Measurements from ENCODE around the gene HSD17B12. TPM values are rescaled to one million over a fixed set of nuclear protein-coding genes. Genes with fewer than 3 reads are reported as not detected.

Gene HSD17B12
- total RNA-seq, 1 donor from 2014 or later = 95.2 TPM

DNA sequence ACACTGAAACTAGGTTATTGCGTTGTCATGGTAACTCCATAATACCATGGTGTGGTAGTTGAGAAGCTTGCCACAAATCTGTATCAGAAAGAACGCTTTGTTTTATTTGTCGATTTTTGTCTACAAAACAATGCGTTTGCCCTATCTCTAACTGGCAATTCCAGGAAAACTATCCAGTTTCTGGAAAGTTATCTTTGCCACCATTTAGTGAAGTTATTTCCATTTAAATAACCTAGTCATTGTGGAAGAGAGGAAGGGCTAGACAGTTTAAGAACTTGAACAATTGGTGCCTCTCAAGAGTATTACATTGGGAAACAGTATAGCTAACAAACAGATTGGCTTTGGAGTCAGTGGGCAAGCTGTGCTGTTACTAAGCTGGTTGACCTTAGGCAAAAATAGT, 7.9 kb downstream of the HSD17B12 start:
- ATAC-seq = no peak

GRCh38 chr11:43689167-43689566, 8.6 kb downstream of the HSD17B12 start:
- ATAC-seq = no peak

DNA sequence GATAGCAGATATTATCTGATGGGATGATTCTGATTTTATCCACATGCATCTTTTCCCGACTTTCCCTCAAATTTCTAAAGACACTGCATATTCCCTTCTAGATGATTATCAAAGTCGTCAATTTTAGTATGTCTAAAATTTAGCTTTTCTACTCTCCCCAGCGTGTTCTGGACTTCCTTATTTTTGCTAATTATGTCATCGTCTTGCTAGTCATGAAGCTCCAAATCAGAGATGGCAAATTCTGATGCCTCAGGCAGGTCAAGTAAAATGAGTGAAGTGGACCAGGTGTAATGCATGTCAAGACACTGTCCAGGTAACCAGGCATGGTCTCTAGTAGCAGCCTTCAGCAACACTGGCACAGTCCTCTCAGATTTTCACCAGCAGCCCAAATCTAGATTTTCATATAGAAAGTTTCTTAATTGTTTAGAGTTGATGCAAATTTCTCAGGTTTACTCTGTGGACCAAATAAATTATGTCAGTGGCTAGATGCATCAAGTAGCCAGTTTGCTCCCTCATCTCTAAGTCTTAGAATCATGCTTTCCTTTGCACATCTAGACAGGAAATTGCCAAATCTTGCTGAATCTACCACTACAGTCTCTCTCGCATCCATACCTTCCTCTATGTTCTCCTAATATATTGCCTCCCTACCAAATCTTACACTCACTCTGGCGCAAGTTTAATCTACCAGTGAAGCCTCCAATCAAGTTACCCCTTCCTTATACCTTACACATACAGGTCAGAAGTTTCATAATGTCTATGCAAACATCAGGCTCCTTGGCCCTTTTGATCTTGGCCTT, 10.6 kb downstream of the HSD17B12 start:
- ATAC-seq = no peak

DNA sequence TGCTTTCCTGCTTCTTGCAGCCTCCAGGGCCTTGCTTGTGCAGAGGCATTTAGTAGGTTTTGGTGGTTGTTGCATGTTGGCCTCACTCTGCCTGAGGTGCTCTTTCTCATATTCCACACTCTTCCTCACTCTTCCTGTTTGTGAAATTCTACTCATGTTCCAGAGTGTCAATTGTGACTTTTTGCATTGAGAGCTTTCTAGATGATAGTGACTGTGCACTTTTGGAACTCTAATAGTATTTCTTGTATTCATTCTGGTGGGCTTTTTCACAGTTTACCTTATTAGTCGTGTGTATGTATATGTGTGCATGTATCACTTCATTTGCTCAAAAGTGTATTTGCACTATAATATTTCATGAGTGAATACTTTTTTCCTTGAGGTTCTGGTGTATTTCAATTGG, 11.3 kb downstream of the HSD17B12 start:
- ATAC-seq = no peak

GRCh38 chr11:43693069-43693468, 12.5 kb downstream of the HSD17B12 start:
- no peak for ATAC-seq

DNA sequence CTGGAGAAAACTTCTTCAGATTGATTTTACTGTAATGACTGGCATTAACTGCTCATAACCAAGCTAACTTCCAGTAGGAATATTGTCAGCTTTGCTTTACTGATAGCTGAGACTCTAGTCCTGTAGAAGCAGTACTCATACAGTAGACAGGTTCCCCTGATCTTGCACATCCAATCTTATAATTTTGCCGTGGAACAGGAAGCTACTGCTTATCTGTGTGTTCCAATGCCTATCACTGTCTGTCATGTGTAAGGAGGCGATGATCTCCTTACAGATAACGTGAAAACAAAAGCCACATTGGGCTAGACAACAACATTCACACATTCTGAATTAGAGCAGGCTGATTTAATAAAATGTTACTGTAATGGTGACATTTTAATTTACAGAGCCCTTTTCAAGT, 13.2 kb downstream of the HSD17B12 start:
- ATAC-seq = no peak

DNA sequence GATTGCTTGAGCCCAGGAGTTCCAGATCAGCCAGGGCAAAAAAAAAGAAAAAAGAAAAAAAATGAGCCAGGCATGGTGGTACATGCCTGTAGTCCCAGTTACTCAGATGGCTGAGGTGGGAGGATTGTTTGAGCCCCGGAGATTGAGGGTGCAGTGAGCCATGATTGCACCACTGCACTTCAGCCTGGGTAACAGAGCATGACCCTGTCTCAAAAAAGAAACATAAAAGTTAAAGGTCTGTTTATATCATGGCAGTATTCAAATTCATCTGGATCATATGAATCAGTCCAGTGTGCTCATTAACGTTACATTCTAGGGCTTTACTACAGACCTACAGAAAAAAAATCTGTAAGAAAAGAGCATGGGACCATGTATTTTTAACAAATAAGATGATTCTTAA, 13.9 kb downstream of the HSD17B12 start:
- no peak for ATAC-seq

DNA sequence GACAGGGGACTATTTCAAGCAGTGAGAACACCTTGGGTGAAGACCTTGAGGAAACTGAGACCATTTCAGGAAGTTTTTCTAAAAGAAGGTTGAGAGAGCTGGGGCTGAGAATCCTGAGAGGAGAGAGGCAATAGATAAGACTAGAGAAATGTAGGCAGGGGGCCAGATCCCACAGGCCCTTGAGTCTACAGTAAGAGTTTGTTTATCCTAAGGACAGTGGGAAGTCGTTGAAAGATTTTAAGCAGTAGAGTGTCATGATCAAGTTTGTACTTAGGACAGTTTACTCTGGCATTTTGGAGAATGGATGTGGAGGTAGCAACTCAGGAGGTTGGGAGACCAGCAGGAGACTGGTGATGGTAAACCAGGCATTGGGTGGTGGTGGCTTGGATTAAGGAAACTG, 17.1 kb downstream of the HSD17B12 start:
- no peak for ATAC-seq

GRCh38 chr11:43699870-43700269, 19.3 kb downstream of the HSD17B12 start:
- ATAC-seq = no peak

DNA sequence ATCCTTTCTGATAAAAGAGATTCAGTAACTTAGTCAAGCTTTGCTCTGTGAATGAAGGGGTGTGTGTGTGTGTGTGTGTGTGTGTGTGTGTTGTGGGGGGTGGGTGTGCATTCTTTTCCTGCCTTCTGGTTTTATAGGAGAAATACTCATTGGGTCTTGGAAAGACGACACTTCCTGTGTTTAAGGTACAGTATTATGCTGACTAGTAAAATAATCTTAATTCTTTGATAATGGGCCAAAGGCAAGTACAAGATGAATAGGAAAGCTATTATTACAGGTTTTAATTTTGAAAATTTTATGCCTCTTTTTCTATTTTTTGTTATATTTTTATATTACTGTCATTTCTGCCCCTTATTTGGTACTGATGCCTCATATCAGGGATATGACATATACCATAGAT, 26.1 kb downstream of the HSD17B12 start:
- no peak for ATAC-seq

- no peak for ATAC-seq
Measured at GRCh38 chr11:43708776-43709175, 28.2 kb downstream of the HSD17B12 start.

DNA sequence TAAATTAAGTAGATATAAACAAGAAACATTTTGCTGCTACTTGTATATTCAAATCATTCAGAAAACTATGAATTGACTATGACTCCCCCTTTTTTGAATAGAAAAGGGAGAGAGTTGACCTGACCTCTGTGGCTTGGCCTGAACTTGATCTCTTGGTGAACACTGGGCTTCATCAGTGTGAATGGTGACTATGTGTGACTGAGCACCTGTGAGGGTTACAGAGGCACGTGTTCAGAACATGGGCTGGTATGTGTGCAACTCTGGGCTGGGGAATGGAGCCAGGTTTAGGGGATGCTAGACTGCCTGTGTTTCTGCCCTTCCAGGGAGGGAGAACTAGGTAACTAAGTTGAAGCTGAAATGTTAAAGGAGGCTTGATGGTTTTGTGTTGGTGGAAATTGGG, 29.2 kb downstream of the HSD17B12 start:
- ATAC-seq = no peak

DNA sequence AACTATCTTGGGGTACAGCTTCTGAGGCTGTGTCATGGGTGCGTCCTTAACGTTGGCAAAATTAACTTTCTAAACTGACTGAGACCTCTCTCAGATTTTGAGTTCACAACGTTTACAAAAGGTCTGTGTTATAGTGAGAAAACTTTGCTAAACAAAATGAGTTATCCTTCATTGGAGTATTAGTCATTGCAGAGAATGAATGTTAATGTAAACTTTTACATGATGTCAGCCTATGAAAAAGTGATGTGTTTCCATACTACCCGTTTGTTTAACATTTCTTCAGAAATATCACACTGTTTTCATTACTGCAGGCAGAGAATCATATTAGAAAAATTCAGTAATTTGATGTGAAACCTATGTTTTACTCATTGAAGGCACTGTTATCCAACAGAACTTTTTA, 32.1 kb downstream of the HSD17B12 start:
- ATAC-seq = no peak

- no peak for ATAC-seq
Measured at GRCh38 chr11:43718373-43718772, 37.8 kb downstream of the HSD17B12 start.

GRCh38 chr11:43723617-43724016, 43.1 kb downstream of the HSD17B12 start:
- ATAC-seq = no peak

- ATAC-seq = no peak
Measured at GRCh38 chr11:43732225-43732624, 51.7 kb downstream of the HSD17B12 start.

GRCh38 chr11:43734256-43734655, 53.7 kb downstream of the HSD17B12 start:
- ATAC-seq = no peak

DNA sequence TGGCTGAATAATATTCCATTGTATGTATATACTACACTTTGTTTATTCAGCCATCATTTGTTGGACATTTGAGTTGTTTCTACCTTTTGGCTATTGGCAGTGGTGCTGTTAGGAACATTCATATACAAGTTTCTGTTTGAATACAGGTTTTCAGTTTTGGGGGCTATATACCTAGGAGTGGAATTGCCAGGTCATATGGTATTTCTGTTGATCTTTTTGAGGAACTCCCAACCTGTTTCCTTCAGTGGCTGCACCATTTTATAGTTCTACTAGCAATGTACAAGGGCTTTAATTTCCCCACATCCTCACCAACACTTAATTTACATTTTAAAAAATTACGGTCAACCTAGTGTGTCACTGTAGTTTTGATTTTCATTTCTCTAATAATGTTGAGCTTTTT, 54.6 kb downstream of the HSD17B12 start:
- no peak for ATAC-seq

- ATAC-seq = no peak
Measured at GRCh38 chr11:43735961-43736360, 55.4 kb downstream of the HSD17B12 start.

DNA sequence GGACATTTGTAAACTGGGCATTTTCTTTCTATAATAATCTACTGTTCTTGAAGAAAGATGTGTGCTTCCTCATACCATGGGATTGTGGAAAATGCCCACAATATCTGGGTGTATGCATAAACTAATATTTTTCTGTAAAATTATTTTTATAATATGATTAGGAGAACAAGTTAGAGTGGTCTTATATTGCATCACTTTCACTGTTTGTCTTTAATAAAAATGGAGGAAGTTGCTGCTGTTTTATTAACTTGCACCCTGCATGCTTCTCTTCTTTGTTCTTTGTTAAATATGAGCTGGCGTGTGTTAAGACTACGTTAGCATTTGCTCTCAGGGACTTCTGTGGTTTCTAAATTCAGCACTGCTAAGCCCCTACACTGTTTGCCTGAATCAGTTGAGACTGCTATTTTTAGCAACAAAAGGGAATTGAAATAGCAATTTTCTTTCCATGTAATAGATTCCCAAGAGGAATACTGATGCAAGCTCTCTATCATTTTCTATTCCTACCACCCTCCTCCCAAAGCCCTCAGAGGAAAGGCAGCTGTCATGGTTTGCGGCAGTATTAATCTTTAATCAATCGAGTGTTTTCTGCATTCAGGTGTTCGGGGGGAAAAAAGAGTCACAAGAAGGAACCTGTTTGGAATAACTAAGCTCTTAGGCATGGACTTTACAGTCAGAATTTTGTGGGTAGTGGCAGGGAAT, 56.1 kb downstream of the HSD17B12 start:
- no peak for ATAC-seq

- no peak for ATAC-seq
Measured at GRCh38 chr11:43737201-43737590, 56.7 kb downstream of the HSD17B12 start.

- ATAC-seq = no peak
Measured at GRCh38 chr11:43738600-43739409, 58.3 kb downstream of the HSD17B12 start.

GRCh38 chr11:43746670-43747069, 66.1 kb downstream of the HSD17B12 start:
- no peak for ATAC-seq

Measured in esophagus mucosa (tissue), 1 donor.